CD4-positive, alpha-beta T cell (primary cell): Measurements from ENCODE around the gene CELA2B. TPM values are rescaled to one million over a fixed set of nuclear protein-coding genes. Genes with fewer than 3 reads are reported as not detected.
"Not testable (repeated sequence)": the region's sequence is repeated elsewhere in the genome, so short reads cannot be mapped to it uniquely, and the experiment has no call there.

Experiments used
- ATAC-seq: fragments of 200-7000 bp; cut with Tn5 transposase; one replicate; pipeline ENCODE4 v1.10.0; 2022; ENCODE audit warnings: mild to moderate bottlenecking; ENCODE audit not compliant: poor library complexity
- CTCF ChIA-PET: fragments of 350-600 bp; sonication (Branson Sonifier 250); formaldehyde crosslinking; loops from one replicate; lab custom pipeline; 2021; ENCODE audit warnings: antibody characterized with exemption, inconsistent platforms; lab: Charles Lee
- POLR2A ChIA-PET: fragments of 350-600 bp; sonication (Branson Sonifier 250); formaldehyde crosslinking; loops from one replicate; lab custom pipeline; 2021; ENCODE audit warnings: antibody characterized with exemption, inconsistent platforms; lab: Charles Lee
- DNase-seq, 14 experiments: peaks; one replicate each; pipeline ENCODE4 v3.0.0-alpha.2; 2013 to 2020; ENCODE audit warnings: mixed read lengths in 2 of 14
- H3K27ac ChIP-seq, 2 donors: one replicate each; pipeline versions ENCODE4 v1.5.1 to v1.7.0; 2013; ENCODE audit warnings: low read length in 2 of 2, low read depth in 1 of 2, mild to moderate bottlenecking in 1 of 2
- H3K27me3 ChIP-seq, 2 experiments: 1 replicate in 1 of 2; 2 replicates in 1 of 2; pipeline versions ENCODE4 v1.6.1 to v1.7.0; 2013; ENCODE audit warnings: low read length in 2 of 2, control low read depth in 1 of 2, mild to moderate bottlenecking in 1 of 2, moderate library complexity in 1 of 2; ENCODE audit not compliant: insufficient read depth in 2 of 2, control insufficient read depth in 1 of 2
- H3K36me3 ChIP-seq: one replicate; pipeline ENCODE4 v1.6.1; 2013; ENCODE audit warnings: low read length, control low read depth; ENCODE audit not compliant: insufficient read depth
- H3K4me1 ChIP-seq: one replicate; pipeline ENCODE4 v1.6.1; 2013; ENCODE audit warnings: low read length, control low read depth; ENCODE audit not compliant: insufficient read depth
- H3K4me3 ChIP-seq: one replicate; pipeline ENCODE4 v1.5.1; 2013; ENCODE audit warnings: mild to moderate bottlenecking, low read length, moderate library complexity
- H3K9me3 ChIP-seq, 2 experiments: 1 replicate in 1 of 2; 2 replicates in 1 of 2; pipeline versions ENCODE4 v1.6.1 to v1.7.0; 2013; ENCODE audit warnings: low read length in 2 of 2, mild to moderate bottlenecking in 2 of 2, control low read depth in 1 of 2, moderate library complexity in 1 of 2; ENCODE audit not compliant: control insufficient read depth in 1 of 2, insufficient read depth in 1 of 2
- H3K27ac Mint-ChIP-seq: one replicate; pipeline ENCODE4 v1.8.0; 2020; ENCODE audit warnings: mixed read lengths
- H3K27me3 Mint-ChIP-seq: one replicate; pipeline ENCODE4 v1.8.0; 2021; ENCODE audit warnings: mixed read lengths
- H3K36me3 Mint-ChIP-seq: one replicate; pipeline ENCODE4 v1.8.0; 2021; ENCODE audit warnings: low read depth, mixed read lengths
- H3K4me1 Mint-ChIP-seq: one replicate; pipeline ENCODE4 v1.8.0; 2021; ENCODE audit warnings: low read depth, mixed read lengths
- H3K4me3 Mint-ChIP-seq: one replicate; pipeline ENCODE4 v1.8.0; 2020; ENCODE audit warnings: mild to moderate bottlenecking, mixed read lengths
- H3K9me3 Mint-ChIP-seq: one replicate; pipeline ENCODE4 v1.8.0; 2020; ENCODE audit warnings: mixed read lengths
- intact Hi-C, 2 experiments: fragments of 100-400 bp; cut with DNase I in 1 of 2; cut with micrococcal nuclease in 1 of 2; formaldehyde crosslinking; loops; one replicate each; pipeline versions ENCODE4 v1.15.1 to v1.9.0; 2023 to 2025; cut with DNase I, micrococcal nuclease
- polyA plus RNA-seq, 2 donors: library from polyadenylated mRNA; unstranded; fragments of 120-200 nt; gene quantifications; one replicate each; pipeline ENCODE4 v1.2.1, GENCODE V29; 2013
- total RNA-seq, 174 experiments: library from RNA in 2 of 174; stranded (reverse) in 2 of 174; gene quantifications; one replicate each; pipeline ENCODE4 v1.2.3 and lab custom pipeline; 2021 to 2026
- TF ChIP-seq, protein P1 (sequence below): fragments of 200-600 bp; IDR thresholded peaks from one replicate; pipeline ENCODE4 v1.8.0; 2022; ENCODE audit warnings: antibody characterized with exemption, mild to moderate bottlenecking

The CELA2B gene
- total RNA-seq: not detected
- polyA plus RNA-seq (2013, experiment 1 of 2): not detected
- 0.10 TPM for polyA plus RNA-seq (2013, experiment 2 of 2)
- 0 to 0.17 (median 0) reads per million in 172 experiments for total RNA-seq (lab: John Stamatoyannopoulos, UW)

- no peak within 1 kb of the TSS for H3K4me3 Mint-ChIP-seq
- no peaks in the 10 kb centered on the region for H3K4me1 Mint-ChIP-seq
- no peak within 1 kb of the TSS for H3K27ac Mint-ChIP-seq
- H3K27me3 Mint-ChIP-seq: no peaks in the 10 kb centered on the region
- H3K9me3 Mint-ChIP-seq: no peaks in the 10 kb centered on the region
- no peak for DNase-seq
- no peaks in the 10 kb centered on the region for H3K36me3 Mint-ChIP-seq
- CTCF ChIA-PET: no interaction called here
- no peak within 1 kb of the TSS for H3K4me3 ChIP-seq
- no peaks in the 10 kb centered on the region for H3K4me1 ChIP-seq
- H3K36me3 ChIP-seq: no peaks in the 10 kb centered on the region
- TF ChIP-seq, protein P1, sequence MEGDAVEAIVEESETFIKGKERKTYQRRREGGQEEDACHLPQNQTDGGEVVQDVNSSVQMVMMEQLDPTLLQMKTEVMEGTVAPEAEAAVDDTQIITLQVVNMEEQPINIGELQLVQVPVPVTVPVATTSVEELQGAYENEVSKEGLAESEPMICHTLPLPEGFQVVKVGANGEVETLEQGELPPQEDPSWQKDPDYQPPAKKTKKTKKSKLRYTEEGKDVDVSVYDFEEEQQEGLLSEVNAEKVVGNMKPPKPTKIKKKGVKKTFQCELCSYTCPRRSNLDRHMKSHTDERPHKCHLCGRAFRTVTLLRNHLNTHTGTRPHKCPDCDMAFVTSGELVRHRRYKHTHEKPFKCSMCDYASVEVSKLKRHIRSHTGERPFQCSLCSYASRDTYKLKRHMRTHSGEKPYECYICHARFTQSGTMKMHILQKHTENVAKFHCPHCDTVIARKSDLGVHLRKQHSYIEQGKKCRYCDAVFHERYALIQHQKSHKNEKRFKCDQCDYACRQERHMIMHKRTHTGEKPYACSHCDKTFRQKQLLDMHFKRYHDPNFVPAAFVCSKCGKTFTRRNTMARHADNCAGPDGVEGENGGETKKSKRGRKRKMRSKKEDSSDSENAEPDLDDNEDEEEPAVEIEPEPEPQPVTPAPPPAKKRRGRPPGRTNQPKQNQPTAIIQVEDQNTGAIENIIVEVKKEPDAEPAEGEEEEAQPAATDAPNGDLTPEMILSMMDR: no peak
- H3K9me3 ChIP-seq: no peaks in the 10 kb centered on the region
- H3K27me3 ChIP-seq: no peaks in the 10 kb centered on the region
- ATAC-seq: no peak
- H3K27ac ChIP-seq: no peak within 1 kb of the TSS
- POLR2A ChIA-PET: no interaction called here
- intact Hi-C loops: no loop called here
Measured at GRCh38 chr1:15475752-15476314, at the start of gene CELA2B. Gene CELA2B, plus strand, starts transcription at chr1:15476104. Its CDS starts 22 bp downstream, at chr1:15476126.

DNA sequence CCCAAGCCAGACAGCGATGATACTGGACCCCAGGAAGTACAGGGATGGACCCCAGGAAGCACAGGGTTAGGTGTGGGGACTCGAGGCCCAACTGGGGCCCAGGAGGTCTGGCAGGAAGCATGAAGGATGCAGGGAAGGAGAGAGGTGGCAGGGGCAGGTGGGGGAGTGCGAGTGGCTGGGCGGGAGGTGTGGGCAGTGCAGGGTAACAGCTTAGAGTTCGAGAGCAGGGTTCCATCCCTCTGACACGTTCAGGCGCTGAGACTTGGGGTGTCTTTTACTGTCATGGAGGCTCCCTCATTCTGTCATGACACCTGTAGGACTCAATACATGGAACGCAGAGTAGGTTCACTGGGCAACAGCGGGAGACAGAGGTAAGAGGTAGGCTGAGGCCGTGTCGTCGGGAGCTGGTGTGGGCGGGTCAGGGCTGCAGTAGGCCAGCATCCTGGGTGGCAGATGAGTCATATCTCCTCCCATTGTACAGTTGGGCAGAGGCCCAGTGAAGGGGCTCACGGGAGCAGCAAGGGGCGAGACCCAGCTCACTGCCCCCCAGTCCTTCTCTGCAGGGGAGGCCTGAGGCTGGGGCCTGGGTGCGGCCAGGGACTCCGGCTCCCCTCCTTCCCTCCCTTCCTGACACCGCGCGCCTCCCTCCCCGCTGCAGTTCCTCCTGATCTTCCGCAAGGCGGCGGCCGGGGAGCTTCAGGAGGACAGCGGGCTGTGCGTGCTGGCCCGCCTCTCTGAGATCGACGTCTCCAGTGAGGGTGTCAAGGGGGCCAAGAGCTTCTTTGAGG lies 49.2 kb upstream of the CELA2B start:
- Mint-ChIP-seq H3K27ac (no peak overlapping the region), H3K9me3 (no peaks in the 10 kb centered on the region), H3K4me3 (no peak overlapping the region), H3K4me1 (peaks cover 9% of the 10 kb centered on the region), H3K27me3 (no peaks in the 10 kb centered on the region), H3K36me3 (peaks cover 39% of the 10 kb centered on the region)
- ATAC-seq (no peak), DNase-seq (peak in 1 of 14 experiments; percentile 37)
- TF ChIP-seq, protein P1: no peak
- intact Hi-C loops: no loop called here
- POLR2A ChIA-PET: no interaction called here
- Histone ChIP-seq H3K9me3 (no peaks in the 10 kb centered on the region), H3K27ac (no peak overlapping the region), H3K27me3 (no peaks in the 10 kb centered on the region), H3K4me1 (peaks cover 11% of the 10 kb centered on the region), H3K4me3 (no peak overlapping the region), H3K36me3 (peaks cover 61% of the 10 kb centered on the region)
- CTCF ChIA-PET: interaction anchor here (7.5 kb wide), 1 partner anchor 103 kb away, joined by 67 read pairs; no protein-coding TSS in a partner anchor

GRCh38 chr1:15427280-15427666 lies 48.6 kb upstream of the CELA2B start:
- peaks cover 63% of the 10 kb centered on the region for H3K36me3 ChIP-seq
- intact Hi-C loops: no loop called here
- Mint-ChIP-seq H3K4me1 (peaks cover 9% of the 10 kb centered on the region), H3K4me3 (no peak overlapping the region), H3K27me3 (no peaks in the 10 kb centered on the region), H3K9me3 (no peaks in the 10 kb centered on the region), H3K27ac (no peak overlapping the region), H3K36me3 (peaks cover 39% of the 10 kb centered on the region)
- H3K4me1 ChIP-seq: peaks cover 10% of the 10 kb centered on the region
- TF ChIP-seq, protein P1: no peak
- POLR2A ChIA-PET: no interaction called here
- no peaks in the 10 kb centered on the region for H3K27me3 ChIP-seq
- DNase-seq (peak in 1 of 14 experiments; percentile 26), ATAC-seq (no peak)
- H3K4me3 ChIP-seq: no peak overlapping the region
- CTCF ChIA-PET: interaction anchor here (7.5 kb wide), 1 partner anchor 103 kb away, joined by 67 read pairs; no protein-coding TSS in a partner anchor
- no peak overlapping the region for H3K27ac ChIP-seq
- no peaks in the 10 kb centered on the region for H3K9me3 ChIP-seq

GRCh38 chr1:15428252-15428651 lies 47.7 kb upstream of the CELA2B start:
- peaks cover 62% of the 10 kb centered on the region for H3K36me3 ChIP-seq
- H3K4me1 ChIP-seq, DNase-seq, H3K4me3 ChIP-seq, ATAC-seq, H3K9me3 Mint-ChIP-seq, H3K9me3 ChIP-seq, H3K27me3 Mint-ChIP-seq, H3K4me1 Mint-ChIP-seq, H3K4me3 Mint-ChIP-seq, H3K27me3 ChIP-seq, H3K27ac ChIP-seq, intact Hi-C loops, POLR2A ChIA-PET: not testable (repeated sequence)
- CTCF ChIA-PET: interaction anchor here (7.5 kb wide), 1 partner anchor 104 kb away, joined by 67 read pairs; no protein-coding TSS in a partner anchor
- H3K36me3 Mint-ChIP-seq: peaks cover 39% of the 10 kb centered on the region
- peak overlapping the region; percentile 9 for H3K27ac Mint-ChIP-seq
